Skeletal muscle satellite cell (primary cell): ENCODE data around the gene RAB8A.

Experiments used
- H3K27me3 ChIP-seq: 2 replicates; pipeline ENCODE4 v1.7.0; 2013; ENCODE audit warnings: low read length; ENCODE audit not compliant: control insufficient read depth, insufficient read depth
- H3K36me3 ChIP-seq: 2 replicates; pipeline ENCODE4 v1.7.0; 2013; ENCODE audit warnings: mild to moderate bottlenecking, control low read depth, low read length; ENCODE audit not compliant: insufficient read depth
- H3K4me1 ChIP-seq: 2 replicates; pipeline ENCODE4 v1.7.0; 2013; ENCODE audit warnings: low read length; ENCODE audit not compliant: control insufficient read depth, insufficient read depth
- H3K4me2 ChIP-seq: 2 replicates; pipeline ENCODE4 v1.7.0; 2013; ENCODE audit warnings: mild to moderate bottlenecking, low read length
- H3K4me3 ChIP-seq: 2 replicates; pipeline ENCODE4 v1.7.0; 2013; ENCODE audit warnings: low read length
- H3K9ac ChIP-seq: 2 replicates; pipeline ENCODE4 v1.7.0; 2013; ENCODE audit warnings: mild to moderate bottlenecking, low read depth, low read length, moderate library complexity
- H3K9me3 ChIP-seq: replicated peaks from 2 replicates; pipeline ENCODE4 v1.7.0; 2013; ENCODE audit warnings: mild to moderate bottlenecking, control low read depth, low read length

The RAB8A gene

GRCh38 chr19:16135430-16136127 lies 23.9 kb downstream of the RAB8A start:
- Histone ChIP-seq H3K4me2 (no peak overlapping the region), H3K9me3 (no peaks in the 10 kb centered on the region), H3K4me3 (no peak overlapping the region), H3K4me1 (no peaks in the 10 kb centered on the region), H3K9ac (no peak overlapping the region), H3K36me3 (peaks cover 25% of the 10 kb centered on the region), H3K27me3 (no peaks in the 10 kb centered on the region)

GRCh38 chr19:16136185-16136999 lies 24.7 kb downstream of the RAB8A start:
- no peaks in the 10 kb centered on the region for H3K27me3 ChIP-seq
- H3K4me1 ChIP-seq = no peaks in the 10 kb centered on the region

DNA sequence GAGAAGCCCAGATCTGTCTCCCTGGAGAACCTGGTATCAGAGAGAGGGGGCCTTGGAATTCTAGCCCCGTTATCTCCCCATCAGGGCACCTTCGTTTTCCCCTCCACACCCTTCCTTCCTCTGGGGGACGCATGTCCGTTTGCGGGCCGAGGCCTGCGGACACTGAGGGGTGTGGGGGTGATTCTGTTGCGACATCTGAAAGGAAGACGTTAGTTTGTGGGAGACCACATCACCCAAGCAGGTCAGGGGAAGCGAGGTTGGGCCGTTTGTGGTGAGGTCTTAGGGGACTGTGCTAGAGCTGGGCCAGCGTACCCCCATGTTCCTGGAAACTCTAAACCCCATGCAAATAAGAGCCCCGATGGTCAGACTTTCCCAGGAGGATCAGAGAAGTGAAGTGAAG lies 28.1 kb downstream of the RAB8A start:
- H3K9ac ChIP-seq = no peak overlapping the region
- no peaks in the 10 kb centered on the region for H3K27me3 ChIP-seq
- H3K4me1 ChIP-seq = no peaks in the 10 kb centered on the region
- H3K36me3 ChIP-seq = no peaks in the 10 kb centered on the region
- H3K4me3 ChIP-seq = no peak overlapping the region
- H3K9me3 ChIP-seq = no peaks in the 10 kb centered on the region
- no peak overlapping the region for H3K4me2 ChIP-seq

More at GRCh38 chr19:16136185-16136999, 24.7 kb downstream of the RAB8A start:
- H3K9ac ChIP-seq = no peak overlapping the region
- no peaks in the 10 kb centered on the region for H3K9me3 ChIP-seq
- no peak overlapping the region for H3K4me2 ChIP-seq
- no peak overlapping the region for H3K4me3 ChIP-seq
- peaks cover 25% of the 10 kb centered on the region for H3K36me3 ChIP-seq

GRCh38 chr19:16141043-16141442 lies 29.4 kb downstream of the RAB8A start:
- no peaks in the 10 kb centered on the region for H3K9me3 ChIP-seq
- no peak overlapping the region for H3K9ac ChIP-seq
- no peaks in the 10 kb centered on the region for H3K36me3 ChIP-seq
- no peaks in the 10 kb centered on the region for H3K27me3 ChIP-seq
- no peaks in the 10 kb centered on the region for H3K4me1 ChIP-seq
- H3K4me3 ChIP-seq = no peak overlapping the region
- H3K4me2 ChIP-seq = no peak overlapping the region

GRCh38 chr19:16142032-16142580 lies 30.4 kb downstream of the RAB8A start:
- Histone ChIP-seq H3K4me3 (no peak overlapping the region), H3K4me2 (no peak overlapping the region), H3K4me1 (no peaks in the 10 kb centered on the region), H3K27me3 (no peaks in the 10 kb centered on the region), H3K36me3 (no peaks in the 10 kb centered on the region), H3K9me3 (no peaks in the 10 kb centered on the region), H3K9ac (no peak overlapping the region)

DNA sequence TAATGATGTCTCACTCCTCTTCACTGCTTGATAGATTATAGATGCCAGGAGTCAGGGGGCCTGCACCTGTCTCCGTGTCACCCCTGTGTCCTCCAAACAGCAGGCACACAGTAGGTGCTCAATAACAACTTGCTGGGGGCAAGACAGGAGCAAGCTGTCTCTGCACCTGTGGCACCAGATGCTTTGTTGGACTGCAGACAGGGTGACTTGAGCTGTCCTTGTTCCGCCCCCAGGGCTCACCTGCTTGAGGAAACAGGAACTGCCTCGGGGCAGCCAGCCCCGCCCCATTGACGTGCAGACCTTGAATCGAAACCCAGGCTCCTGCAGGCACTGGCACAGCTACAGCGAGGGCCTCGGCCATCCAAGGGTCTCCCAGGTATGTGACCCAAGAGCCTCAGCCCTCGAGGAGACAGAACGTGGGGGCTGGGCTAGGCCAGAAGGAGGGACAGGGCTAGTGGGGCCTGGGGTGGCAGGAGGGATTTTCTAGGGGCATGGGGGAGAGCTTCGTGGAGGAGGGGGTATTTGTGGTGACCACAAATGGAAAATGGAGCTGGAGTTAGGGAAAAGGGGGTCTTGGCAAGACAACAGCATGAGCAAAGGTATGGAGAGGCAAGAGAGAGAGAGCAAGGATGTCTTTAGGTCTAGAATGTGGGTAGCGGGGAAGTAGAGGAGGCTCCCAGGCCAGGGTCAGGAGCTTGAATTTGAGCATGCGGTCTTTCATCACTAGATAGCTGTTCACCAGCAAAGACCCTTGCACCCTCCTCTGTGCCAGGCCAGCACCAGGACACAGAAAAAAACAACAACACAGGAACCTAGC lies 31.9 kb downstream of the RAB8A start, which contains the start of gene HSH2D:
Gene HSH2D, plus strand, starts transcription at position 287 of the 817 bp plus-strand sequence. CDS start 5,066 bp downstream, outside the sequence.
- no peaks in the 10 kb centered on the region for H3K27me3 ChIP-seq
- peaks cover under 1% of the 10 kb centered on the region for H3K4me1 ChIP-seq
- no peak within 1 kb of the TSS for H3K4me3 ChIP-seq
- H3K36me3 ChIP-seq = no peaks in the 10 kb centered on the region
- no peak within 1 kb of the TSS for H3K9ac ChIP-seq
- no peak within 1 kb of the TSS for H3K4me2 ChIP-seq
- no peaks in the 10 kb centered on the region for H3K9me3 ChIP-seq

DNA sequence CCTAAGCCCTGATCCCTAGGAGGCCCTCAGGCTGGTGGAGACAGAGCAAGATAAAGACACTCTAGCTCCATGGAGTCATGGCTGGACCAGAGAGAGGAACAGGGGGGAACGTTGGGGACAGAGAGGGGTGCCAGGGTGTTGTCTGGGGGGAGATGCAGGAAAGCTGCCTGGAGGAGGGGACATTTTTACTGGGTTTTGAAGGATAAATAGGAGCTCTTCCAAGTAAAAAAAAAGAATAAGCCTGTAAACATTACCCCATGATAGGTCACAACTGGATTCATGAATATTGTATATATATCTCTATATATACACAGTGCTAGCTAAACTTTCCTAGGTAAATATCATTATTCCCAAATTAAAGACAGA lies 32.5 kb downstream of the RAB8A start:
- Histone ChIP-seq H3K27me3 (no peaks in the 10 kb centered on the region), H3K36me3 (no peaks in the 10 kb centered on the region), H3K9ac (no peak overlapping the region), H3K4me2 (no peak overlapping the region), H3K4me1 (peaks cover 6% of the 10 kb centered on the region), H3K4me3 (no peak overlapping the region), H3K9me3 (no peaks in the 10 kb centered on the region)

GRCh38 chr19:16146112-16146511 lies 34.4 kb downstream of the RAB8A start:
- Histone ChIP-seq H3K4me2 (no peak overlapping the region), H3K36me3 (no peaks in the 10 kb centered on the region), H3K9me3 (no peaks in the 10 kb centered on the region), H3K27me3 (no peaks in the 10 kb centered on the region), H3K4me3 (no peak overlapping the region), H3K4me1 (peaks cover 6% of the 10 kb centered on the region), H3K9ac (no peak overlapping the region)

DNA sequence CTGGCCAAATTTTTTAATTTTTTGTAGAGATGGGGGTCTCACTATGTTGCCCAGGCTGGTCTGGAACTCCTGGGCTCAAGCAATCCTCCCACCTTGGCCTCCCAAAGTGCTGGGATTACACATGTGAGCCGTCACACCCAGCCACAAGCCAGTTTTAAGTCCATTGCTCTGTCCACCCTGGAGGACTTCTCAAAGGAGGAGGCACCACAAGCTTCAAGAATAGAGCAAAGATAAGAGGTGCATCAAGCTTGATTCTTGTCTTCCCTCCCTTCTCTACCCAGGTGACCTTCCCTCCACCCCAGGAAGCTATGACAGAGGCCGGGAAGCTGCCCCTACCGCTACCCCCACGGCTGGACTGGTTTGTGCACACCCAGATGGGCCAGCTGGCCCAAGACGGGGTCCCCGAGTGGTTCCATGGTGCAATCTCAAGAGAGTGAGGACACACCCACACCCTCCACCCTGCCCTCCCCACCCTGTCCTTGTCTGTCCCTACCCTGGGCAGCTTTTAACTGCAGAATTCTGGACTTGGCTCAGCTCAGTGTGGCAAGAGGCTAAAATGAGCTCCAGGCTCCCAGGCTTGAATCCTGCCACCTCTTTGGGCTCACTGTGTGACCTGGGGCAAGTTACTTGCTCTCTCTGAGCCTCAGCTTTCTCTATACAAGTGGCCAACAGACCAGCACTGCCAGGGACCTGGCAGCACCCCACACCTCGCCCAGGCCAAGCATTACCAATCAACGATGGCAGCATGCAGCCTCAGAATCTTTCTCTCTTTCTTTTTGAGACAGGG lies 36.9 kb downstream of the RAB8A start:
- no peak overlapping the region for H3K4me2 ChIP-seq
- no peak overlapping the region for H3K4me3 ChIP-seq
- peaks cover 6% of the 10 kb centered on the region for H3K4me1 ChIP-seq
- no peaks in the 10 kb centered on the region for H3K36me3 ChIP-seq
- no peak overlapping the region for H3K9ac ChIP-seq
- no peaks in the 10 kb centered on the region for H3K27me3 ChIP-seq
- H3K9me3 ChIP-seq = no peaks in the 10 kb centered on the region

DNA sequence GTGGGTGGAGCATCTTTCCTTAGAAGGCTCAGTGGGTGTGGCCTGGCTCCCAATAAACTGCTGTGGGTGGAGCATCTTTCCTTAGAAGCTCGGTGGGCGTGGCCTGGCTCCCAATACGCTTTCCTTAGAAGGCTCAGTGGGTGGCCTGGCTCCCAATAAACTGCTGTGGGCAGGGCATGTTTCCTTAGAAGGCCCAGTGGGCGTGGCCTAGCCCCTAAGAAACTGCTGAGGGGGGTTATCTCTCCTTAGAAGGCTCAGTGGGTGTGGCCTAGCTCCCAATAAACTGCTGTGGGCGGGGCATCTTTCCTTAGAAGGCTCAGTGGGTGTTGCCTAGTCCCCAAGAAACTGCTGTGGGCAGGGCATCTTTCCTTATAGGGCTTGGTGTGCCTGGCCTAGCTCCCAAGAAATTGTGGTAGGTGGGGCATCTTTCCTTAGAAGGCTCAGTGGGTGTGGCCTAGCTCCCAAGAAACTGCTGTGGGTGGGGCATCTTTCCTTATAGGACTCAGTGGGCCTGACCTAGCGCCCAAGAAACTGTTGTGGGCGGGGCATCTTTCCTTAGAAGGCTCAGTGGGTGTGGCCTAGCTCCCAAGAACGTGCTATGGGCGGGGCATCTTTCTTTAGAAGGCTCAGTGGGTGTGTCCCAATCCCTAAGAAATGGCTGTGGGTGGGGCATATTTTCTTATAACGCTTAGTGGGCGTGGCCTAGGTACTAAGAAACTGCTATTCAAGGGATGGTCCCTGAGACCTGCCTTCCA lies 42.1 kb downstream of the RAB8A start:
- Histone ChIP-seq H3K9me3 (no peaks in the 10 kb centered on the region), H3K4me1 (peaks cover 4% of the 10 kb centered on the region), H3K4me2 (no peak overlapping the region), H3K9ac (no peak overlapping the region), H3K4me3 (no peak overlapping the region), H3K36me3 (no peaks in the 10 kb centered on the region), H3K27me3 (no peaks in the 10 kb centered on the region)
